ENCODE results near the gene TPM2. TPM values are rescaled to one million over a fixed set of nuclear protein-coding genes. Genes with fewer than 3 reads are reported as not detected.

Gene TPM2
- polyA plus RNA-seq (ENCODE audit: insufficient read length) = 10,018 TPM

DNA sequence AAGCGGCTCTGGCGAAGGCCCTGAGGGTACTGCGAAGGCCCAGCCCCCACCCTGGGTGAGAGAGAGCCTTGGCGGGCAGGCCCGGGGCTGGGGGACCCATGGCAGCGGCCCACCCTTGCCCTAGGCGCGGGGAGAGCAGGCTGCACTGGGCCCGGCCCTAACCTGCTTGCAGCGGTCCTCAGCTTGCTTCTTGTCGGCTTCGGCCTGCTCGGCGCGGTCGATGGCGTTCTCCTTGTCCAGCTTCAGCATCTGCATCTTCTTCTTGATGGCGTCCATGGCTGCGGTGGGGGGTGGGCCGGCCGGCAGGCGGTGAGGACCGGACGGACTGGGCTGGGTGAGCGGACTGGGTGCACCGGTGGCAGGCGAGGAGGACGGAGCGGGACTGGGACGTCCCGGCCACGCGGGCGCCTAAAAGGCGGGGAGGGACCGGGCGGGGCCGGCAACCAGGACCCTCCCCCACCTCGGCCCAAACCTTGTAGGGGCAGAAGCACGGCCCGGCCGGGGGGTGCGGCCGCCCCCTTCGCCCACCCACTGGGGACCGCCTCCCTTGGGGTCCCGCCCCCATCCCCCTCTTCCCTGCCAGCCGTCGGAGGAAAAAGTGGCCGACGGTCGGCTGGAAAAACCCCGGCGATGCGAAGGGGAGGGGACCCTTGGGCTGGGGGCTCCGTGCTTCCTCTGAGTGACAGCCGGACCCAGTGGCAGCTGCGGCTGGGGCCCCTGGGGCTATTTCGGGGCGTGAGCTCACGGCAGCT, at the start of gene TPM2:
Gene TPM2 (minus strand): TSS at position 384 of the 752 bp plus-strand sequence. CDS start 108 bp downstream, at position 276.
- DNase-seq = peak; percentile 73

DNA sequence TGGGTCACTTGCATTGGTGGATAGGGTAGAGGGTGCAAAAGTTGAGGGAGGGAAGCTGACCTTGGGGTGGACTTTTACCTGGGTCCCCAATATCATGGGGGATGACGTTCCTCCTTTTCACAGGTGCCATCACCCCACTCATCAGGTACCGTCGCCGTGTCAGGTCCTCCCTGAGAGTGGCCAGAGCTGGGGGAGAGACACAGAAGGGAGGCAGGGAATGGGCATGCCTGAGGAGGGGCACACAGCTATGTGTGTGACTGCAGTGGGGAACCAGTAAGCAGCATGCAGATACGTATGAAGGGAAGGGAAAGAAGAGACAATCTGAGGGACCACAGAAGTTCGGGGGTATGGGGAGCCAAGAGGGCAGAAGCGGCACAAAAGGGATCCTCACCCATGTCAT, 49.2 kb upstream of the TPM2 start:
- DNase-seq = no peak

DNA sequence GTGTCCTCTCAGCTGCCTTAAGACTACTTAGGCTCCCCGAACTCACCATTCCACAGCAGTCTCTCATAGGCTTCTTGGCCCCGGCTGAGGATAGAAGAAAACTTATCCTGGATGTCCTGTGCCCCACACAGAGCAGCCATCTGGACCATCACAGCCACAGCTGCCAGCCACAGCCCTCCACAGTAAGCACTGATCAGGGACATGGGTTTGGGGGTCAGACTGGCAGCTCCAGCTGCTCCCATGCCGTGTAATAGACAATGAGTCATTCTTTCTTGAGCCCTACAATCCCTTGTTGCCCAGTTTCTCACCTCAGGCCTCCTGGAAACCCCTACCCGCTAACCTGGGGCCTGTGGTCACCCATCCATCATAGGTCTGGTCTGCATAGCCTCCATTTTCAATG, 48.5 kb upstream of the TPM2 start:
- DNase-seq = no peak

DNA sequence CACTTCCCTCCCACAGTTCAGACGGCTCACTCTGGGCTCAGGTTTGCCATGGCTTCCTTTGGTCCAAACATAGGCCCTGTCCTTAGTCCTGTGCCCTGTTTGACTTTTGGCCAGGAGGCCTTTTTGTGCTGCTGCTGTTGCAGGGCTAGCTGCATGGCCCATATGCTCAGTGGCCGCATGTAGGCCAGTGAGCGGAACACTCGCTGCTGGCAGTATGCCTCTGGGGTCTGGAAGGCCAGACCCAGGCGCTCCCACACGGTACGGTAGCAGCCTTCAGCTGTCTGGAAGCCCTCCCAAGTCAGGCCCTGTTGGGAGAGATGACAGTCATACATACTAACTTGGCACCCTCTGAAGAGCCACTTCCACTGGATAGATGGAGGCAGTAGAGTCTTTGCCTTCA, 47.4 kb upstream of the TPM2 start:
- DNase-seq = no peak

DNA sequence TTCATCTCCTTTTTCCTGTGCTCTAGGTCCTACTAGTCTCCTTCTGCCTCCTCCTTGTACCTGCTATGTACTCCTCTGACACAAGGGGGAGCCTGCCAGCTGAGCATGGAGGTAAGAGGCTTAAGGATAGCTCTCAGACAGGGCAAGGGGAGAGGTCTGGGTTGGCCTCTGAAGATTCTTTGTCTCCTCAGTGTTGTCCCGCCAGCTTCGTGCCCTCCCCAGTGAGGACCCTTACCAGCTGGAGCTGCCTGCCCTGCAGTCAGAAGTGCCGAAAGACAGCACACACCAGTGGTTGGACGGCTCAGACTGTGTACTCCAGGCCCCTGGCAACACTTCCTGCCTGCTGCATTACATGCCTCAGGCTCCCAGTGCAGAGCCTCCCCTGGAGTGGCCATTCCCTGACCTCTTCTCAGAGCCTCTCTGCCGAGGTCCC, 46.5 kb upstream of the TPM2 start:
- DNase-seq = no peak

DNA sequence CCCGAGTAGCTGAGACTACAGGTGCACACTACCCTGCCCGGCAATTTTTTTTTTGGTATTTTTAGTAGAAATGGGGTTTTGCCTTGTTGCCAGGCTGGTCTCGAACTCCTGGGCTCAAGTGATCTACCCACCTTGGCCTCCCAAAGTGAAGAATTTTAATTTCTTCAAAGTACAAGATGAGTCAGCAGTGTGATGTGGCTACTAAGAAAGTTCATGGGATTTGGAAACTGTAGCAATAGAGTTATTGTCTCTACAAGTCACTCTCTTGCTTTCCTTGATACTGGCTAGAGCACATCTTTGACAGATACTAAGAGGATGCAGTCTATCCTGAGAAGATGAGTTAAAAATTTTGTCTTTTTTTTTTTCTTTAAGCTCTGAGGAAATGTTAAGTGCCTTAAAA, 44.4 kb upstream of the TPM2 start:
- DNase-seq = no peak

DNA sequence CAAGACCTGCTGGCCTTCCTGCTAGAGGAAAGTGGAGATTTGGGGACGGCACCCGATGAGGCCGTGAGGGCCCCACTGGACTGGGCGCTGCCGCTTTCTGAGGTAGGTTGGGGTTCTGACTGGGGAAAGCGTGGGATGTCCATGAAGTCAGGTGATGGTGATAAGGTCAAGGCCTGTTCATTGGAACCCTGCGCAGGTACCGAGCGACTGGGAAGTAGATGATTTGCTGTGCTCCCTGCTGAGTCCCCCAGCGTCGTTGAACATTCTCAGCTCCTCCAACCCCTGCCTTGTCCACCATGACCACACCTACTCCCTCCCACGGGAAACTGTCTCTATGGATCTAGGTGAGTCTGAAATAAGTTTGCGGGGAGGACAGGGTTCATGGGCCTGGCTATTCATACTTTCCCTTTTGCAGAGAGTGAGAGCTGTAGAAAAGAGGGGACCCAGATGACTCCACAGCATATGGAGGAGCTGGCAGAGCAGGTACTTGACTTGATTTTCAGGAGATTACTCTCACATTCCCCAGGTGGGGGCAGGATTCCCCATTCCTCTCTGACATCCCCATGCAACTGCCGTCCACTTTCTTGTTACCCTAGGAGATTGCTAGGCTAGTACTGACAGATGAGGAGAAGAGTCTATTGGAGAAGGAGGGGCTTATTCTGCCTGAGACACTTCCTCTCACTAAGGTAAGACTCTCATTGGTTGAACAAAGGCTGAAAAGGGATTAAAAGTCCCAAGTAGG, 43.2 kb upstream of the TPM2 start:
- DNase-seq = no peak

DNA sequence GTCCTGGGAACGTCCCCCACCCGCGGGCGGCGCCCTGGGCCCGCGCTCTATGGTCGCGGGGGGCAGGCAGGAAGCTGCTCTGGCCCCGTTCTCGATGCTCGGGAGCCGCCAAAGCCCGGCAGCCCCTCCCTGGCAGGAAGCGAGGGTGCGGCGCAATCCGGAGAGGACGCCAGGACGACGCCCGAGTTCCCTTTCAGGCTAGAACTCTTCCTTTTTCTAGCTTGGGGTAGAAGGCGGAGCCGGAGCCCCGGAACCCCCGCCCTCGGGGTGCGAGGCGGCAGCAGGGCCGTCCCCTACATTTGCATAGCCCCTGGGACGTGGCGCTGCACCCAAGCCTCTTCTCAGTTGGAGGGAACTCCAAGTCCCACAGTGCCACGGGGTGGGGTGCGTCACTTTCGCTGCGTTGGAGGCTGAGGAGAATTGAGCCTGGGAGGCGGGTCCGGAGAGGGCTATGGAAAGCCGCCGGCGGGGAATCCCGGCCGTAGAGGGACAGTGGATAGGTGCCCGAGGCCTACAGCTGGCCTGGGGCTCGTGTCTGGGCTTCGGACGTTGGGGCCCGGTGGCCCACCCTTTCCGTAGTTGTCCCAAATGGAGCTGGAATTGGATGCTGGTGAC, 42.6 kb upstream of the TPM2 start, which contains the start of the genes CREB3 and TLN1:
Gene CREB3 (plus strand): TSS at position 482 of the 615 bp plus-strand sequence. CDS start 107 bp downstream, at position 589.
Gene TLN1 (minus strand): TSS at position 11 of the 615 bp plus-strand sequence. CDS start 6,501 bp downstream, outside the sequence.
- peak; percentile 97 for DNase-seq

DNA sequence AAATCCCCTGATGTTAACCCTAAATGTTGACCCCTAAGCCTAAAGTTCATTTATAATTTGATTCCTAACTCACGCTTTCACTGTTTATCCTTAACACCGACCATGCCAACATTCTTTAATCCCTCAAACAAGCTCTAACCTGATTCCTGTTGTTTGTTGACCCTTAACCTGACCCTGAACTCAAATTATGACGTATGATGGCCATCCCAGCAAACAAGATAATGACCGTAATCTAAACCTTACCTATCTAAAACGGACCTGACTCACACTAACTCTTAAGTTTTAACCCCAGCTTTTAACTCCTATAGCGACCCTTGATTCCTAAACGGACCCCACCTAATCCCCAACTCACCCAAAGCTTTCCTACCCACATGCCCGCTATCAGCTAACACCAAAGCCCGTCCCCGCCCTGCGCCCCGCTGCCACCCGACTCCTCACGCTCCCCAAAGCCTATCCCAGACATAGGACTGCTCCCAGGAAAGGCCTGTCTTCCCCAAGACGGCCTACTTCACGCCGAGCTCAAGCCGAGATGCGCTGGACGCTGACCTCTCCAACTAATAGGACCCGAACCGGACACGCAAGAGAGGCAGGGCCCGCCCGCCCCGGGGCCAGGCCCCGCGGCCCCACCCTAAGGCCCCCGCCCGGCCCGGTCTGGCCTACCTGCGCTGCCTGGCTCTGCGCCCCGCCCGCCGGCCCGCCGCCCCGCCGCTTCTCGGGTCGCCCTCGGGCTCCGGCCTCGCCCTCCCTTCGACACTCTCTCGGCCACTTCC, 41.9 kb upstream of the TPM2 start:
- DNase-seq = no peak

DNA sequence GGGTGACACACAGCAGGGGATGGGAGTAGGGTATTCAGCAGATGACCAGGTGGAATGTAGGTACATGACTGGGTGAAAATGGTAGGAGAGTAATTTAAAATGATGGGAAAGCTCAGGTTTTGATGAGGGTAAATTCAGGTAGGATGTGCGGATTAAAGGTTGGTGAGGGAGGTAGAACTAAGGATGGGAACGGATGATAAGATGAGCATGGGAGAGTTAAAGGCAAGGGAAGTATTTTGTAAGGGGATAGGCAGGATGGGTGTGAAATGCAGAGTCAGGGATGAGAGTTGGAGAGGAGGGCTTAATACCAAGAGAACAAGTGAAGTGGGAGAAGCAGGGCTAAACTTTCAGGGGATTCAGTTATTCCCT, 40.7 kb upstream of the TPM2 start:
- no peak for DNase-seq

DNA sequence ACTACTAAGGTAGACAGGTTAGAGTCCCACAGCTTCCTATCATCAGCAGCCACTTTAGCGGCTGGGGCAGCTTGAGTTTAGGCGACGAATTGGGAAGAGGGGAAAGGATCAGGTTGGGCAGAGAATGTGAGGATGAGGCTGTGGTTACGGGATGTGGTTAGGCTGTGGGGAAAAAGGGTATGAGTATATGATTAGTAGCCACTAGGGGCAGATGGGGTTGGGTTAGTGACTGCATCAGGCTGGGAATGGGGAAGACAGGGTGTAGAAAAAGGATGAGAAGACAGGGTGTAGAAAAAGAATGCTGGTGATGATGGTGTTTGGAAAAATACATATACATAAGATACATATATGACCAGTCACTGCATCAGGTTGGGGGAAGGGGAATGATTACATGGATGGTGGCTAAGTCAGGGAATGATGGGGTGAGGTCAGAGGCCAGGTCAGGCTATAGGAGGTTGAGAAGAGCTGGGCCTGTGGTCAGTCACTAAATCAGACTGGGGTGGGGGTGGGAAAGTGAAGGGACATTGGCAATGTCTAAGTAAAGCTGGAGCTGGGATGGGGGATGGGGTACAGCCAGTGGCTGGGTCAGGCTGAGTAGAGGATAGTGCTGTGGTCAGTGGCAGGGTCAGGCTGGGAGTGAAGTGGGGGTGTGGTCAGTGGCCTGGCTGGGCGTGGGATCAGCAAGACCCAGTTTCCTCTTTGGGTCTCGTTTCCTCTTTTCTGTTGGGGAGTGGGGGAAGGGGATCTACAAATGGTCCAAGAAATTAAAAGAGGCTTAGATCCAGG, 40.2 kb upstream of the TPM2 start:
- no peak for DNase-seq

DNA sequence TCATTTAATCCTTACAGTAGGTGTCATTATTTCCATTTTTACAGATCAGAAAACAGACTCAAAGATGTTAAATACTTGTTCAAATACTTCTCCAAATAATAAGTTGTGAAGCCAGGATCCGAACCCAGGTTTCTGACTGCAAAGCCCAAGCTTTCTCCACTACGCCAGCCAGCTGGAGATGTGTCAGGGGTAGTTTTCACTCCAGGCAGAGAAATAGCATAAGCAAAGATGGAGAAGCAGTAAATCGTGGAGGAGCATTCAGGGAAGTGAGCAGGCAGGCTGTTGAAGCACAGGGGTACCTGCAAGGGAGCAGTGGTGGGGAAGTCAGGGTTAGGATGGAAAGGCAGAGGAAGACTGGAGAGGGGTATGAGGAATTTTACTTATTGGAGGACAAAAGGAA, 39.4 kb upstream of the TPM2 start:
- DNase-seq = no peak

DNA sequence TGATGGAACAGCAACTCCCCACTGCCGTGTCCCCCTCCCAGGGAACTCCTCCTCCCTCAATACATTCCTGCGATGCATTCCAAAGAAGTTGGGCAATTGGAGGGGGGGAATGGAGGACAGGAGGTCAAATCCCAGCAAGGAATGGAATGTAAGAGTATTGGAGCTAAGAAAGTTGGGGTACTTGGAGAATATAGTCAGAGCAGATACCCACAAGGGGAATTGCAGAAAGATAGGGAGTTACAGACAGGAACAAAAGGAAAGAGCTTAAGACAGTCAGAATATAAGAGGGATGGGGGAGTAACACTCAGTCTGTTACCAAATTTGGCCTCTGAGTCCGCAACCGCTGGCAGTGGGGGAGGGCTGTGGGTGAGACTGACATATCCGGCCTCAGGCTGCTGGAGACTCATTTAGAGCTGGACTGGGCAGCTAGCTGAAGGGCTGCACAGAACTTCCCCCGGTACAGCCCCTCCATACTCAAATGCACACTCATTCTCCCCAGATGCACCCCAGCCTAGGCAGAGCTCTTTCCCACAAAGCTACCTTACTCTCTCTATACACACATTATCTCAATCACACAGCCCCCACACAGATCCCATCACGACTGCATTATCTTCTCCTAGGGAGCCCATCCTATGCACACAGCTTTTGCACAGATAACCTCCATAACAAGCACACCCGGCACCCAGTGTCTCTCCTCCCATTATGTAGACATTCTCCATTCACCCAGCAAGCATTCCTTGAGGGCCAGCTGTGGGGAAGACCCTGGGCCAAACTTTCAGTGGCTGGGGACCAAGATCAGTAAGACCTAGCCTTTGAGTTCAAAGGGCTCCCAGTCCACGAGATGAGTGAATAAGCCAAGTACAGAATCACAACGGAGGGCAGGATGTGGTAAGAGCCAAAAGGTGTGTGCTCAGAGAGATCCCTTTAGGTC, 38.6 kb upstream of the TPM2 start:
- no peak for DNase-seq

DNA sequence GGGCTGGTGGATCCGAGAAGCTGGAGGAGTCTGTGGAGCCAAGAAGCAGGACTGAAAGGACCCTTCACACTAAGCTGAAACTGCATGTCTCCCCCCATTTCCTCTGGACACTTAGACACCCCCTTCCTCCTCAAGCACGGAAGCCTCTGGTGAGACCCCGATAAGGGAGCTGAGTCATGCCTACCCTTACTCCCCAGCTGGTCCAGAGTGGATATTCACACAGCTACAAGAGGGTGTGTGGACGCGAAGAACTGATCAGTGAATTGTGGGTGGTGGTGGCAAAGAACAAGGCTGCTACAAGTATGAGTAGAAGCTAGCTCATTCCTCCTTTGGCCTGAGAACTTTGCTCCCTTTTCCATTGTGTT, 37.9 kb upstream of the TPM2 start:
- DNase-seq = no peak

DNA sequence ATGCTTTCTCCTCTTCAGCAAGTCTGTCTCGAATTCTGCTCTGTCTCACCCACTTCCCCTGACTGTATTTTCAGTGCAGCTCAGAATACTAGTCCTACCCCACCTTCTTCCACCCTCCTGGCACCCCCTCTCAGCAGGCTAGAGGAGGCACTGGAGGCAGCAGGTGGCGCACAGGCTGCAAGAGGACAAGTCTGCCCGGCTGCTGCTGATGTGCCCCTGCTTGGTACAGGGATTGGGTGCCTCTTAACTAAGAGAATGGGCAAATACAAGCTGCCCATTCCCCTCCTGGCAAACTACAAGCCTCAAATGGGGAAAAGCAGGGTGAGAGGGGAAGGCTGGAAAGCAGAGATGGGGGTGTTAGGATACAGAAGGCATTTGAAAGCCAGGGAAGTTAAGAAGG, 37.2 kb upstream of the TPM2 start:
- DNase-seq = no peak

DNA sequence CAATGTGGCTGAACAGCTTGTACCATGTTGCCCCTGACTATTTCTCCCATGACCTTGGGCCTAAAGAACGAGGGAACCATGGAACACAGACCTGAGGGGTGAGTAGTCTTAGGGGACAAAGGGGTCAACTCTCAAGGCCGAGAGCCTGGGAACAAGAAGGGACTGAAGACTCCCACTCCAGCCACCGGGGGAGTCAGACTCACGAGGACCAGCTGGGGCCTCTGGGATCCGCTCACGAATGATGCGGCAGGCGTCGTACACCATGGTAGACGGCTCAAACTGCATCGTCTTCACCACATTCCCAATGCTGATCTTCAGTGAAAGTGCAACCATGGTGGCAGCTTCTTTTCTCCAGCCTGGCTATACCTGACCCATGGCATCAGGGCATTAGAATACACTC, 35.6 kb upstream of the TPM2 start:
- DNase-seq = no peak

DNA sequence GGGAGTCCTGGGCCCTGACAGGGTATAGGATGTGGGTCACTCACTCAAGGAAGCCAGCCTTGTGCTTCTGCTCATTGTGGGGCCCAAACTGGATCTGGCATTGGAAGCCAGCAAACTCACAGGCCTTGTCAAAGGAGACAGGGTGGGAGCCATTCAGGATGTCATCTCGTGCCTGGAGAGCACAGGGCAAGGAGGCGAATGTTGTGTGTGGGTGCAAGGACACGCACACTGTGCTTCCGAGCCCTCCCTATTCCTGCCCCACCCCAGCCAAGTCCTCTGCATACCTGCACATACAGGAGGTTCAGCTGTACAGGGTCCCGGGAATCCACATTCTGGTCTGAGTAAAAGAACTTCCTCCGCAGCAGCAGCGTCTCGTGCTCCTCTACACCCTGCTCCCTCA, 34.2 kb upstream of the TPM2 start:
- no peak for DNase-seq

DNA sequence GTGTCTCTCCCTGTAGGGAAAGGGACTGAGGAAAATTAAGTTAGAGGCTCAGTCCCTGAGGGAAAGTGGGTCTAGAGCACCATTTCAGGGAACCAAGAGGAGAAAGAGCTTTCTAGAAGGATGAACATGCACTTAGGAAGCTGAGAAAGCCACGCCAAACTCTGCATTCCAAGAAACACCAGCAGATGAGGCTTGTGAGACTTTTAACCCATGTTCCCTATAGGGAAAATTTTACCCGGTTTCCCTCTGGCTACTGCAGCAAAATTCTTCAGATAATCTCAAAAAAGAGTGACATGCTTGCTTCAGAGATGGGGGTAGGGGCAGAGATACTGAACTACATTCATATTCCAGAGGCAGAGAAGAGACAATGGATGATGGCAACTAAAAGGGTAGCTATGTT, 33.7 kb upstream of the TPM2 start:
- DNase-seq = no peak

DNA sequence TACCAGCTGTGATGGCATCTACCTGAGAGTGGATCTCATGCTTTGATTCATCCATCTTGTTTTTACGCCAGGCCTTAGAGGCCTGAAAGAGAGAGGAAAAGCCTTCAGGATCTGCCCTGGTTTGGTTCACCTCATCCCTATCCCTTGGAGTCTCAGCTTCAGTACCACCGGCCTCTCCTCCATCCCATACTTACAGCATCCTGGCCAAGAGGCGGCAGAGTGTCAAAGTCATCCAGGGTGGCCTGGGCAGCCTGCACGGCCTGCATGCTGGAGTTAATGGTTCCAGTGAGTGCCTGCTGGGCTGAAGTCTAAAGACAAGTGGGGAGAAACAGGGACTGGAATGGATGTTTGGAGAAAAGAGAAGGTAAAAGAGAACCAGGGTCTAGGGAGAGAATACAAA, 29.8 kb upstream of the TPM2 start:
- no peak for DNase-seq

DNA sequence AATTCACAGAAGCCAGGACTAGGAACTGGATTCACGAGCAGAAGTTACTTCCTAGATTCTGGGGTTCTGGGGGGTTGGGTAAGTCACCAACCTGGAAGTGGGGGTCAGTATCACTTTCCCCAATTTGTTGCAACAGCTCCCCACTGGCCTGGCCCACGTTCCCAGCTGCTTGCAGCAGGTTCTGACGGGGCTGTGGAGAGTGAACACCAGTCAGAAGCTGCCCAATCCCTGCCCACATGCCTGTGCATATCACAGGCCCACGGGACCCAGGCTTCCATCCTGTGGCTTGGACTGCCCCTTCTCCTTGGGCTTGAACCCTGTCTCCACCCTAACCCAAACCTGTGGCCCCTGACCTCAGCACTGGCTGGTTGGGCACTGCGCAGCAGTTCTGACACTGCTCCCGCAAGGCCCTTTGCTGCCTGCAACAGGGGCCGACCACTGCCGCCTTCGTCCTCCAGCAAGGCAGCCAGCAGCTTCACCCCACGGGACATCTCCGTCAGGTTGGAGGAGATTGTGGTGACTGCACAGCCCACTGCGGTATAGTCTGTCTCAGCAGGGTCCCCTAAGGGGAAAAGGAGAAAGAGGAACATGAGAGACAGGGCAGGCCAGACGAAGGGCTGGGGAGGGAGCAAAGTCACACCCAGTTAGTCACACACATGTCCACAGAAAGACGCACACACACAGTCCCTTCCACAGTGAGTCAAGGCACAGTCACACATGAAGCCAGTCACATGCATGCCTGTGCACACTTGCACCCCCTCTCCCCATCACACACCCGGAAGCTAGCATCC, 29.2 kb upstream of the TPM2 start:
- no peak for DNase-seq

Data from hindlimb muscle (tissue), 1 donor.